Vagina (tissue), 2 donors: ENCODE data around the gene PIK3R3. TPM values are rescaled to one million over a fixed set of nuclear protein-coding genes. Genes with fewer than 3 reads are reported as not detected.

ENCODE experiments used
- DNase-seq, 2 donors: peaks; one replicate each; pipeline ENCODE4 v3.0.0-alpha.2; 2017; ENCODE audit errors: extremely low spot score in 2 of 2
- H3K27ac ChIP-seq: fragments of 200-600 bp; sonication (generic); one replicate; pipeline ENCODE4 v1.5.1; 2019
- H3K27me3 ChIP-seq: fragments of 200-600 bp; sonication (generic); one replicate; pipeline ENCODE4 v1.5.1; 2019
- H3K36me3 ChIP-seq, 2 donors: fragments of 200-600 bp; sonication (generic); one replicate each; pipeline ENCODE4 v1.5.1; 2017 to 2019
- H3K4me1 ChIP-seq: fragments of 200-600 bp; sonication (generic); one replicate; pipeline ENCODE4 v1.5.1; 2019
- H3K4me3 ChIP-seq, 2 donors: fragments of 200-600 bp; sonication (generic); 1 replicate in 1 of 2; 2 replicates in 1 of 2; pipeline ENCODE4 v1.5.1; 2016 to 2019
- H3K9me3 ChIP-seq: fragments of 200-600 bp; sonication (generic); one replicate; pipeline ENCODE4 v1.5.1; 2019
- POLR2A ChIP-seq, 2 donors: fragments of 450-650 bp; IDR thresholded peaks; one replicate each; pipeline ENCODE4 v1.6.1; 2017; ENCODE audit warnings: antibody characterized with exemption in 2 of 2, mild to moderate bottlenecking in 2 of 2, moderate library complexity in 2 of 2
- POLR2AphosphoS5 ChIP-seq, 2 donors: sonication (generic); formaldehyde crosslinking; IDR thresholded peaks; one replicate each; pipeline ENCODE4 v1.9.0; 2017; ENCODE audit warnings: antibody characterized with exemption in 2 of 2, mild to moderate bottlenecking in 2 of 2, low read depth in 1 of 2; ENCODE audit not compliant: insufficient read depth in 1 of 2
- intact Hi-C: fragments of 100-400 bp; cut with DNase I; formaldehyde crosslinking; loops from one replicate; pipeline ENCODE4 v1.15.1; 2023
- total RNA-seq: library from RNA; depleted of rRNA; stranded (reverse); fragments of >200 nt; gene quantifications from one replicate; pipeline ENCODE4 v1.2.3, GENCODE V29; 2016
- TF ChIP-seq, protein P1 (sequence below), 3 experiments: fragments of 450-650 bp in 2 of 3; fragments of 200-600 bp in 1 of 3; sonication (generic) in 1 of 3; IDR thresholded peaks; one replicate each; pipeline ENCODE4 v1.5.1; 2017 to 2019; ENCODE audit warnings: antibody characterized with exemption in 3 of 3, mild to moderate bottlenecking in 2 of 3, moderate library complexity in 2 of 3

PIK3R3 gene
- total RNA-seq, 1 donor from 2014 or later = 27.0 TPM

DNA sequence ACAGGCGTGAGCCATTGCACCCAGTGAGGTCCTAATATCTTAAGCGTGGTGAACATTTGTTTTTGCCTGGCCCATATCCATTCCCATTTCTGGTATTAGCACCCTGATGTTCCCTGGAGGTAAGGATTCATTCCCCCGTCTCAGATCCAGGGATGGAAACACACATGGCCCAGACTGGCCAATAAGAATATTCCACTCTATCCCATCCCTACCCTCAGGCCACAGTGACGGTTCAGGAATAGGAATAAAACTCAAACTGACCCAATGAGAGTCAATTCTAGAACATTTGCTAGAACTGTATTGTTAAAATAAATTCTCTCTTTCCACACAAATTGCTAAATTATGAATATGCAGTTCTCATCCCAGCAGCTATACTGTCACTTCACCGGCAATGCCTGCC is 76.1 kb downstream of the PIK3R3 start:
- TF ChIP-seq, protein P1, sequence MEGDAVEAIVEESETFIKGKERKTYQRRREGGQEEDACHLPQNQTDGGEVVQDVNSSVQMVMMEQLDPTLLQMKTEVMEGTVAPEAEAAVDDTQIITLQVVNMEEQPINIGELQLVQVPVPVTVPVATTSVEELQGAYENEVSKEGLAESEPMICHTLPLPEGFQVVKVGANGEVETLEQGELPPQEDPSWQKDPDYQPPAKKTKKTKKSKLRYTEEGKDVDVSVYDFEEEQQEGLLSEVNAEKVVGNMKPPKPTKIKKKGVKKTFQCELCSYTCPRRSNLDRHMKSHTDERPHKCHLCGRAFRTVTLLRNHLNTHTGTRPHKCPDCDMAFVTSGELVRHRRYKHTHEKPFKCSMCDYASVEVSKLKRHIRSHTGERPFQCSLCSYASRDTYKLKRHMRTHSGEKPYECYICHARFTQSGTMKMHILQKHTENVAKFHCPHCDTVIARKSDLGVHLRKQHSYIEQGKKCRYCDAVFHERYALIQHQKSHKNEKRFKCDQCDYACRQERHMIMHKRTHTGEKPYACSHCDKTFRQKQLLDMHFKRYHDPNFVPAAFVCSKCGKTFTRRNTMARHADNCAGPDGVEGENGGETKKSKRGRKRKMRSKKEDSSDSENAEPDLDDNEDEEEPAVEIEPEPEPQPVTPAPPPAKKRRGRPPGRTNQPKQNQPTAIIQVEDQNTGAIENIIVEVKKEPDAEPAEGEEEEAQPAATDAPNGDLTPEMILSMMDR (IDR thresholded peaks at IDR 0.05) = no peak
- TF ChIP-seq POLR2A (IDR thresholded peaks at IDR 0.05) (no peak), POLR2AphosphoS5 (IDR thresholded peaks at IDR 0.05; ENCODE audit: insufficient read depth in 1 of 2, low read depth in 1 of 2) (no peak)
- no peak for DNase-seq
- Histone ChIP-seq H3K4me1 (no peaks in the 10 kb centered on the region), H3K36me3 (no peaks in the 10 kb centered on the region), H3K27ac (no peak overlapping the region), H3K9me3 (no peaks in the 10 kb centered on the region), H3K4me3 (no peak overlapping the region), H3K27me3 (no peaks in the 10 kb centered on the region)
- intact Hi-C loops = no loop called here

DNA sequence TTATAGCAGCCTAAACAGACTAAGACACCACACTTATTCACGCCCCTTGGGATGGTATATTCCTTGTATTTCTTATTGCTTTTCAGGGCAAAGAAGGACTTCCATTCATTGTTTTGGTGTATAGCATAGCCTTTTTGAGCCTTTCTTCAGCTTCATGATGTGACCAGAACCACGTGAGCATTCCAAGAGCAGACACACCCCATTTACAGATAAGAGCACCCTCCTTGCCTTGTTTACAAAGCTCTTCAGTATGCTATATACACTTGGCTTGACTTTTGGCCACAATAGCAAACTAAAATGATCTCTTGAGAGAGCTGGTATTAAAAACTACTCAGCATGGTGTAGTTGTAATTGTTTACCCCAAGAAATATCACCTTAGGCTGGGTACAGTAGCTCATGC is 78.7 kb downstream of the PIK3R3 start:
- Histone ChIP-seq H3K36me3 (no peaks in the 10 kb centered on the region), H3K4me1 (no peaks in the 10 kb centered on the region), H3K27me3 (no peaks in the 10 kb centered on the region), H3K4me3 (no peak overlapping the region), H3K27ac (no peak overlapping the region), H3K9me3 (no peaks in the 10 kb centered on the region)
- no peak for DNase-seq
- intact Hi-C loops = no loop called here
- TF ChIP-seq, protein P1 (IDR thresholded peaks at IDR 0.05) = no peak
- TF ChIP-seq POLR2A (IDR thresholded peaks at IDR 0.05) (no peak), POLR2AphosphoS5 (IDR thresholded peaks at IDR 0.05; ENCODE audit: insufficient read depth in 1 of 2, low read depth in 1 of 2) (no peak)

DNA sequence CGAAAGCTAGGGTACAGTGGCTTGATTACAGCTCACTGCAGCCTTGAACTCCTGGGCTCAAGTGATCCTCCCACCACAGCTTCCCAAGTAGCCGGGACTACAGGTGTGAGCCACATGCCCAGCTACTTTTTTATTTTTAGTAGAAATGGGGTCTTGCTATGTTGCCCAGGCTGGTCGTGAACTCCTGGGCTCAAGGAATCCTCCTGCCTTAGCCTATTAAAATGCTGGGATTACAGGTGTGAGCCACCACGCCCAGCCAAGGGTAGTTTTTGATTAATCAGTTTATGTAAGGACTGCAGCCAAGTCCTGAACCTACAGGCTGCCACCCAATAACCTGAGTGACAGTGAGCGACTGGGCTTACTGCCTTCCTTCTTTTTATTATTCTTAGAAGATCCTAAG is 88.3 kb downstream of the PIK3R3 start:
- TF ChIP-seq, protein P1 (IDR thresholded peaks at IDR 0.05) = no peak
- TF ChIP-seq POLR2AphosphoS5 (IDR thresholded peaks at IDR 0.05; ENCODE audit: insufficient read depth in 1 of 2, low read depth in 1 of 2) = no peak
- TF ChIP-seq POLR2A (IDR thresholded peaks at IDR 0.05) = no peak
- no peaks in the 10 kb centered on the region for H3K36me3 ChIP-seq
- H3K27ac ChIP-seq = no peak overlapping the region
- H3K9me3 ChIP-seq = no peaks in the 10 kb centered on the region
- intact Hi-C loops = no loop called here
- H3K4me1 ChIP-seq = no peaks in the 10 kb centered on the region
- H3K27me3 ChIP-seq = no peaks in the 10 kb centered on the region
- H3K4me3 ChIP-seq = no peak overlapping the region
- no peak for DNase-seq

DNA sequence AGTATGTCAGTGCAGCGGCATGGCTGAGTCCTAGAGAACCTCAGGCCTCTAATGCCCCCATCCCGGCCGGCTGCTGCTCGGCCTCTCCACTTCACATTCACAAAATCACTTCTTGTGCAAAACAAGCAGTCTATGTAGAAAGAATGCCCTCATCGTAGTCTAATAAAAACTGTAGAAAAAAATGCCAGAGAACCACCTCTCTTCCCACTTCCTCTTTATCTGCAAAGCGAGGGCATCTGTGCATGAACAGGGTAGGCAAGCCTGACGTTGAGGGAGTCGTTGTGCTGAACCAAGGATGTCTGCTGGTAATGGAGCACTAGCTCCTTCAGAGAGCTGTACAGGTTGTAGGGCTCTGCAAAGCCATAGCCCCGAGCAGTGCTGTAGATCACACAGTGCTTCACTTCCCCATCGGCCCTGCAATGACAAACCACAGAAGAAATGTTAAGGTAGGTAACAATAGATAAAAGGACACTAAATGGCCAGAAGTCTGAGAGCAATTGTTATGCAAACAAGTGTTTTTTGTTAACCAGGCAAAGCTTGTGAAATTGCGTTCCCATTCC is 88.9 kb downstream of the PIK3R3 start:
- Histone ChIP-seq H3K4me3 (no peak overlapping the region), H3K27me3 (no peaks in the 10 kb centered on the region), H3K9me3 (no peaks in the 10 kb centered on the region), H3K4me1 (no peaks in the 10 kb centered on the region), H3K36me3 (no peaks in the 10 kb centered on the region), H3K27ac (no peak overlapping the region)
- DNase-seq = no peak
- intact Hi-C loops = no loop called here
- TF ChIP-seq POLR2AphosphoS5 (IDR thresholded peaks at IDR 0.05; ENCODE audit: insufficient read depth in 1 of 2, low read depth in 1 of 2) (no peak), POLR2A (IDR thresholded peaks at IDR 0.05) (no peak)
- TF ChIP-seq, protein P1 (IDR thresholded peaks at IDR 0.05) = no peak

DNA sequence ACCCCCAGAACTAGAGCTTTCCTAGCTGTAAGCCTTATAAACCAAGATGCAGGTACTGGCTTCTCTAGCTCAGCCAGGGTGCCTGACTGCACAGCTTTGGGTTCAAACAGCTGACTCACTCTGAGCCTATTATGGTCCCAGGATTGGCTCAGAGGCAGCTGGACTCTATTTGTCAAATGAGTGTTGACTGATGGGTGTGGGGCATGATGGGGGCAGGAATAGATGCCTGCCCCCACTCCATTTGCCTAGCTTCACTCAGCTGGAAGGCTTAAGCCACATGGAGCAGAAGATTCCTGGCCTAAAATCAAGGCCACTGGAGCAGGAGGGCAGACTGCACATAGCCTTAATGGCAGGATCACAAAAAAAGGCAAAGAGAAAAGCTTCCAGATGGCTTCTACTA is 90.5 kb downstream of the PIK3R3 start:
- Histone ChIP-seq H3K27ac (no peak overlapping the region), H3K4me3 (no peak overlapping the region), H3K9me3 (no peaks in the 10 kb centered on the region), H3K36me3 (no peaks in the 10 kb centered on the region), H3K27me3 (no peaks in the 10 kb centered on the region), H3K4me1 (peaks cover 6% of the 10 kb centered on the region)
- TF ChIP-seq POLR2A (IDR thresholded peaks at IDR 0.05) = no peak
- no peak for TF ChIP-seq POLR2AphosphoS5 (IDR thresholded peaks at IDR 0.05; ENCODE audit: insufficient read depth in 1 of 2, low read depth in 1 of 2)
- TF ChIP-seq, protein P1 (IDR thresholded peaks at IDR 0.05) = no peak
- intact Hi-C loops = no loop called here
- no peak for DNase-seq
